Stimulated activated CD8-positive, alpha-beta memory T cell treated with anti-CD3 and anti-CD28 coated beads, Interleukin-12 subunit alpha, Interleukin-12 subunit beta, amount 100 ng/mL, for 1 hour (primary cell): Measurements from ENCODE around the gene SNX24.

Experiments
- DNase-seq: peaks from one replicate; pipeline ENCODE4 v3.0.0-alpha.2; 2020; ENCODE audit warnings: low read depth

Gene SNX24

DNA sequence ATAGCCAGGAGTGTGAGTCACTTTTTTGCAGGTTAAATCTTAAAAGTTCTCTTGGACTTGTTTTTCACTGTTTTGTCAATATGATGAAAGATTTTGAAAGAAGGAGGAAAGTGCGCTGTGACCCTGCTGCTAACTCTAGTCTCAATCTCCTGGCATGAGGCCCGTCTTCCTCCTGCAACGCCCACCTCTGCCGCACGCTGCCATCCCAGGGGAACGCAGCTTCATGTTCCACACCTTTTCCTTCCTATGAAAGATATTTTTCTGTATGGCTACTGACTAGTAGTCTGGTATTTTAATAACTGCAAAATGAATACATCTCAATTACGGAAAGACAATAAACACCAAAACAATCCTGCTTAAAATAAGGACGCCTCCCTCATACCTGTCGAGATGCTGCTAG lies 182.8 kb downstream of the SNX24 start:
- no peak for DNase-seq

DNA sequence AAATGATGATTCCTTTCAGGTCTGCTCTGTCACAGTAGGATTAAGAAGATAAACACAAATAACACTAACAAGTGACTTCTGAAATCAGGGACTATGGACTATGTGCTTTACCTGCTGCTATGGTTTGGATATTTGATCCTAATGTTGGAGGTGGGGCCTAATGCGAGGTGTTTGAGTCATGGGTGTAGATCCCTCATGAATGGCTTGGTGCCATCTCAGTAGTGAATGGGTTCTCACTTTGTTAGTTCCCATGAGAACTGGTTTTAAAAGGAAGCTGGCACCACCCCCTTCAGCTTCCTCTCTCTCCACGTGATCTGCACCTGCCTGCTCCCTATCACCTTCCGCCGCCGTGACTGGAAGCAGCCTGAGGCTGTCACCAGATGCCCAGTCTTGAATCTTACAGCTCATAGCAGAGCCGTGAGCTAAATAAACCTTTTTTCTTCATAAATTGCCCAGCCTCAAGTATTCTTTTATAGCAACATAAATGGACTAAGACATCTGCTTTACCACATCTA lies 187.8 kb downstream of the SNX24 start:
- DNase-seq, result no peak

DNA sequence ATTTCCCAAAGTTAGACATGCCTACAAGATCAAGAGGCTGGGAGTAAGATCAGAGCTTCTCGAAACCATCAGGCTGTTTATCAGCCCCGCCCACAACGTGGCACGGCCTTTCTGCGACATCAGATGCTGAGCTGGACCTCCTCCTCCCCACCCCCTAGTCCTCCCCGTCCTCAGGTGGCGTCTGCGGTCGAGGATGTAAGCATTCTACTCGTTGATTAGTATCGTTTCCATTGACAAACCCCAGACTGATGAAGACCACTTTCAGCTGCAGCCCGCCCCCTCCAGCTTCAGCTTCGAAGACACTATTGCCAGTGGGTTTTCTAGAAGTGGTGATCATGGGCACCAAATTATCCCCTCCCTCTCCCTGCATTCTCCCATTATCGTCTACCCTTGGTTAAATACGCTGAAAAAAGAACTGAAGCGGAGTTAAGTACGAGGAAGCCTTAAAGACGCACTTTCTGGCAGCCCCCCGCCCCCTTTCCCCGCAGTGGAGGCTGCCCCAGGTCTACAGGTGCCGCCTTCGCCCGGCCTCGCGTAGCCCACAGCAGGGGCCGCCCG lies 190.0 kb downstream of the SNX24 start:
- no peak for DNase-seq

DNA sequence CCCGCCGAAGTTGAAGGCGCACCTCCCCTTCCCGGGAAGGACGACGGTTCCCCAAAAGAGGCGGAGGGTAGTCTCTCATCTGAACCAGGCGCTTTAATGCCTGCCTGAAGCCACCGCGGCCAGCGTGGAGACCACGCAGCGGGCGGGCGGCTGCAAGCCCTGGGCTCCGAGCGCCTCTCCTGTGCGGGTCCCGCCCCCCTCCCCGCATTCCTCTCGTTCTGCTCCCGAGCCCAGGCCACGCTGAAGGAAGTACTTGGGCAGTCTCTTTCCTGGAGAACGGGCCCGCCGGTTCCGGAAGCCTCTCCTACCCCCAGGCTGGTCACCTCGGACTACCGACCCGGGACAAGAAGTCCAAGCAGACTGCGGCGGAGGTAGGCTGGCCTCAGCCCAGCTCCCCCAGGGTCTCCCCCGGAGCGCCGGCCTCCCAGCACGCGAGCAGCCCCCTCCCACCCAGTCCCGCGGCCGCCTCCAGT lies 190.5 kb downstream of the SNX24 start:
- DNase-seq, result no peak

DNA sequence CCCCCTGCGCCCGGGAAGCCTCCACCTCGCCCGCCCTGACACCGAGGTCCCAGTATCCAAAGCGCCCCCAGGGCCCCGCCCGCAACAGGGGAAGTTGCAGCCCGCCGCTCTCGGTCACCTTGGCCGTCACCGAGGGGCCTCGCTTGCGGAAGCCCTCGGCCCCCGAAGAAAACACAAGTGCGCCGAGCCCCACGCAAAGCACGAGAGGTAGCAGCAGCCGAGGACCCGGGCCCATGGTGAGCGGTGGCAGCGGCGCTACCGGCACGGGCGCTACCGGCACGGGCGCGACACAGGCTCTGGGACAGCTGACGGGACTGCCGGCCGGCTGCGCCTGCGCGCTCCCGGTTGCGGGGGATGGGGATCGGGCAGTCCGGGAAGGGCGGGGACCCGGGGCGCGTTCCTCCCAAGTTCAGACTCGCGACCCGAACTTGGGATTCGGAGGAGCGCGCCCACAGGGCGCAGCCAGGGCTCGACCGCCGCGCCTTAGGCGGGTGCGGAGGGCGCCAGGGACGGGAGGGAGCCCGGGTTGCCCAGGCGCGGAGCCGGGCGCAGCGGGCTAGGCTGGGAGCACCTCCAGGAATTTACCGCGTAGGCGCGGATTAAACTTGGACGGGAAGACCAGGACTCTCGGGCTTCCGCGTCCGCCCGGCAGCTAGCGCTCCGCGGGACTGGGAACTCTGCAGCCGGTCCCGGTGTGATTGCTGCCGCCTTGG lies 191.1 kb downstream of the SNX24 start, which contains the start of gene PPIC:
TSS of gene PPIC (minus strand) at position 335 of the 713 bp plus-strand sequence. CDS start at position 235, 100 bp downstream.
- DNase-seq, result no peak

DNA sequence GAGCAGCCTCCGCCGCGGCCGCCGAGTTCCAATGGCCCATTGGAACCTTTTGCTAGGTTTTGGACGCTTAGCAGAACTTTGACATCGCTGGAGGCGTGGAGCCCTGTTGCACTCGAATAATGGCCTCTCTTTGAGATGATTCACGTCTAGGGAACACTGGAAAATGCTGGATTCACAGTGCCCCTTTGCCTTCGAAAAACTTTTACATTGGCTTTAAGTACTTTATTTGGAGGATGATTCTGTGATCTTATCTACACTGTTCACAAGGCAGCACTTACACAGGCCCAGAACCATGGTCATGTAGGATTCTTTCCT lies 191.6 kb downstream of the SNX24 start:
- no peak for DNase-seq

DNA sequence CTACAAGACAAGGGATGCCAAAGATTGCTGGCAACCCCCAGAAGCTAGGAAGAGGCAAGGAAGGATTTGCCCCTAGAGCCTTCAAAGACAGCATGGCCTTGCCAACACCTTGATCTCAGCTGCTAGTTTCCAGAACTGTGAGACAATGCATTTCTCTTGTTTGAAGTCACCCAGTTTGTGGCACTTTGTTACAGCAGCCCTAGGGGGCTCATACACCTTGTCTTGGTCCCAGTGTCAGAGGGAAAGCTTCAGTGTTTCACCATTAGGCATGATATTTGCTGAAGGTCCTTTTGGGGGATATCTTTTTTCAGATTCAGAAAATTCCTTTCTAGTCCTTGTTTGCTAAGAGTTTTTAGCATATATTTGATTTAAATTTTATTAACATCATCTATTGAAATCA lies 194.3 kb downstream of the SNX24 start:
- no peak for DNase-seq

DNA sequence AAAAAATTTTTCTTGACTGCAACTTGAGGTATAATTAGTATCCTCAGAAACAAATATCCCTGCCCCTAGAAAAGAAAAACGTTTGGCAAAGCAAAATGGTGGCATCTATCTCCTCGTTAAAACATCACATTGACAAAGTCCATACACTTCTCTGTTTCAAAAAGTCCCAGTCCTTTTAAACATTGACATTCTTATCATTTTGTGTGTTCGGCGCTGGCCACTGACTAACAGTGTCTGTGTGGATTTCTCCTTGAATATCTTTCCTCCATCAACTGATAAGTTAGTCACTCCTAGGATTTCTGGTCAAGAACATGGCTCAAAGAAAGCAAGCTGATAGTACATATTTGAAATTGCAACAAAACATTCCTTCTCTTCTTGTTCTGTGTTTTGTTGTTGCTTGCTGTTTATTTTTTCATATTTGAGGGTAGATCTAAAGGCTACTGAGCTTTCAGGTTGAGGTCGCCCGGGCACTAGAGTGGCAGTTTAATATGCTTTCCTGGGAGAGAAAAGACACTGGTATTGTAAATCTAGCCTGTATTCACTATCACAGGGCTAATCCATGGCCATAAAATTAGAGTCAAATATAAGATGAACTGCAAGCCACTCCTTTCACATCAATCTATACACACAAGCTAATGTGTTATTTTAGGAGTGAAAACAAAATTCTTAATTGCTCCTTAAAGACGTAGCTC lies 199.7 kb downstream of the SNX24 start:
- DNase-seq, result no peak

DNA sequence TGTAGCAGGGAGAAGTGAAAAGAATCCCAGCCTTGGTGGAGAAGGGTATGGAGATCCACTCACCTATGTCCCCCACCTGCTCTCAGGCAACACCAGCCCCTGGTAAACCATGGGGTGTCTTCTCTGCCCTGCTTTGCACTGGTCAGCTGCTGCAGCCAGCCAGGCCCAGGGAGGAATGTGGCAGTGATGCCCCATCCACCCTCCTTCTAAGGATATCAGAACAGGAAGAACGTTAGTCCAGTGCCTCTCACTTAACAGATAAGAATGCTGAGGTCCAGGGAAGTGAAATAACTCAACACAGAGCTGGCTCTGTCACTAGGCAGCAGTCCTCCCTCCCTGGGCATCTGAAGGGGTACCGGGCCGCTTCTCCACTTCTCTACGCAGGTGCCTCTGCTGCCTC lies 200.8 kb downstream of the SNX24 start:
- no peak for DNase-seq

DNA sequence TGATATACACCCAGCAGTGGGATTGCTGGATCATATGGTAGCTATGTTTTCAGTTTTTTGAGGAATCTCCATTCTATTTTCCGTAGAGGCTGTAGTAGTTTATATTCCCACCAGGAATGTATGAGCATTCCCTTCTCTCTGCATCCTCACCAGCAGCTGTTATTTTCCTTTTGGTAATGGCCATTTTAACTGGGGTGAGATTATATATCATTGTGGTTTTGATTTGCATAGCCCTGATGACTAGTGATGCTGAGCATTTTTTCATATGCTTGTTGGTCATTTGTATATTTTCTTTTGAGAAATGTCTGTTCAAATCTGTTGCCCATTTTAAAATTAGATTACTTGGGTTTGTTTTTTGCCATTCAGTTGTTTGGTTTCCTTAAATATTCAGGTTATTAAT lies 202.3 kb downstream of the SNX24 start:
- no peak for DNase-seq

DNA sequence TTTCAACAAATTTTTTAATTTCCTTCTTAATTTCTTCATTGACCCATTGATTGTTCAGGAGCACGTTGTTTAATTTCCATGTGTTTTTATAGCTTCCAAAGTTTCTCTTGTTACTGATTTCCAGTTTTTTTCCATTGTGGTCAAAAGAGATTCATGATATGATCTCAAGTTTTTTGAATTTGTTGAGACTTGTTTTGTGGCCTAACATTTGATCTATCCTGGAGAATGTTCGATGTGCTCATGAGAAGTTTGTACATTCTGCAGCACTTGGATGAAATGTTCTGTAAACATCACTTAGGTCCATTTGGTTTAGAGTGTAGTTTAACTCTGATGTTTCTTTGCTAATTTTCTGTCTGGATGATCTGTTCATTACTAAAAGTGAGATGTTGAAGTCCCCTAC lies 205.8 kb downstream of the SNX24 start:
- no peak for DNase-seq
